ENCODE measurements around the gene SMAD4.

DNA sequence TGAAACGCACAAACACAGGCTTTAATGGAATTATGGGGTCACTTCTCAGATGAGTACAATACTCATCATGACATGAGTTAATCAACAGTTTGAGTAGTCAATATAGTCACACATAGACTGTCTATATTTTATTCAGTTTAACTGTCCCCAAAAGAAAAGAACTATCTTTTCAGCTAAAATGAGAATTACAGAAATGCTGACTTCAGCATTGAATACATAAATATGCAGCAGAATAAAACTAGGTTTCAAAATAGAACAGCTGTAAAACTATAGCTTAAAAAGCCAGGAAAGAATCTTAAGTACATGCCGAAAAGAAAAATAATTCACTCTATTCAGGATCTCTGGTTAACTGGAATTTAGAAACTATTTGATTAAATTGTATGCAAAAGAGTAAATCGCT is 30.0 kb downstream of the SMAD4 start:
- TF ChIP-seq, protein P1, sequence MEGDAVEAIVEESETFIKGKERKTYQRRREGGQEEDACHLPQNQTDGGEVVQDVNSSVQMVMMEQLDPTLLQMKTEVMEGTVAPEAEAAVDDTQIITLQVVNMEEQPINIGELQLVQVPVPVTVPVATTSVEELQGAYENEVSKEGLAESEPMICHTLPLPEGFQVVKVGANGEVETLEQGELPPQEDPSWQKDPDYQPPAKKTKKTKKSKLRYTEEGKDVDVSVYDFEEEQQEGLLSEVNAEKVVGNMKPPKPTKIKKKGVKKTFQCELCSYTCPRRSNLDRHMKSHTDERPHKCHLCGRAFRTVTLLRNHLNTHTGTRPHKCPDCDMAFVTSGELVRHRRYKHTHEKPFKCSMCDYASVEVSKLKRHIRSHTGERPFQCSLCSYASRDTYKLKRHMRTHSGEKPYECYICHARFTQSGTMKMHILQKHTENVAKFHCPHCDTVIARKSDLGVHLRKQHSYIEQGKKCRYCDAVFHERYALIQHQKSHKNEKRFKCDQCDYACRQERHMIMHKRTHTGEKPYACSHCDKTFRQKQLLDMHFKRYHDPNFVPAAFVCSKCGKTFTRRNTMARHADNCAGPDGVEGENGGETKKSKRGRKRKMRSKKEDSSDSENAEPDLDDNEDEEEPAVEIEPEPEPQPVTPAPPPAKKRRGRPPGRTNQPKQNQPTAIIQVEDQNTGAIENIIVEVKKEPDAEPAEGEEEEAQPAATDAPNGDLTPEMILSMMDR (IDR thresholded peaks at IDR 0.05) = no peak
- no peak for TF ChIP-seq POLR2AphosphoS5 (IDR thresholded peaks at IDR 0.05)
